ENCODE results near the gene ZC2HC1B.
"Not testable (repeated sequence)": the region's sequence is repeated elsewhere in the genome, so short reads cannot be mapped to it uniquely, and the experiment has no call there.

ZC2HC1B gene

GRCh38 chr6:143868808-143869207, 4.5 kb downstream of the ZC2HC1B start:
- not testable (repeated sequence) for H3K4me3 ChIP-seq (ENCODE audit: low read depth in 1 of 2, low read length in 2 of 2); H3K9ac ChIP-seq (ENCODE audit: low read length); H3K4me1 ChIP-seq (ENCODE audit: insufficient read depth, low read length); H3K9me3 ChIP-seq (ENCODE audit: low read length); H3K36me3 ChIP-seq (ENCODE audit: insufficient read depth, low read length); H3K27ac ChIP-seq (ENCODE audit: low read depth, low read length); H3K27me3 ChIP-seq (ENCODE audit: control insufficient read depth in 1 of 2, insufficient read depth in 2 of 2, low read length in 2 of 2)

GRCh38 chr6:143871202-143871730, 7.0 kb downstream of the ZC2HC1B start:
- not testable (repeated sequence) for H3K27ac ChIP-seq (ENCODE audit: low read depth, low read length); H3K4me1 ChIP-seq (ENCODE audit: insufficient read depth, low read length); H3K36me3 ChIP-seq (ENCODE audit: insufficient read depth, low read length); H3K4me3 ChIP-seq (ENCODE audit: low read depth in 1 of 2, low read length in 2 of 2); H3K9me3 ChIP-seq (ENCODE audit: low read length); H3K9ac ChIP-seq (ENCODE audit: low read length); H3K27me3 ChIP-seq (ENCODE audit: control insufficient read depth in 1 of 2, insufficient read depth in 2 of 2, low read length in 2 of 2)

GRCh38 chr6:143872201-143872600, 7.9 kb downstream of the ZC2HC1B start:
- no peak overlapping the region for H3K9ac ChIP-seq (ENCODE audit: low read length)
- no peak overlapping the region for H3K27ac ChIP-seq (ENCODE audit: low read depth, low read length)
- no peak overlapping the region for H3K4me3 ChIP-seq (ENCODE audit: low read depth in 1 of 2, low read length in 2 of 2)
- H3K36me3 ChIP-seq (ENCODE audit: insufficient read depth, low read length), result no peaks in the 10 kb centered on the region
- H3K9me3 ChIP-seq (ENCODE audit: low read length), result no peaks in the 10 kb centered on the region
- H3K4me1 ChIP-seq (ENCODE audit: insufficient read depth, low read length), result no peaks in the 10 kb centered on the region
- H3K27me3 ChIP-seq (ENCODE audit: control insufficient read depth in 1 of 2, insufficient read depth in 2 of 2, low read length in 2 of 2), result no peaks in the 10 kb centered on the region

DNA sequence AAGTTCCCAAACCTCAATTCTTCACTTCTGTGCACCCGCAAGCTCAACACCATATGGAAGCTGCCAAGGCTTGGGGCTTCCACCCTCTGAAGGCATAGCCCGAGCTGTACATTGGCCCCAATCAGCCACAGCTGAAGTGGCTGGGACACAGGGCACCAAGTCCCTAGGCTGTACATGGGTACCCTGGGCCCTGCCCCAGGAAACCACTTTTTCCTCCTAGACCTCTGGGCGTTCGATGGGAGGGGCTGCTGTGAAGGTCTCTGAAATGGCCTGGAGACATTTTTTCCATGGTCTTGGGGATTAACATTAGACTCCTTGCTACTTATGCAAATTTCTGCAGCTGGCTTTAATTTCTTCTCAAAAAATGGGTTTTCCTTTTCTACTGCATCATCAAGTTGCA, 9.3 kb downstream of the ZC2HC1B start:
- not testable (repeated sequence) for H3K36me3 ChIP-seq (ENCODE audit: insufficient read depth, low read length)

DNA sequence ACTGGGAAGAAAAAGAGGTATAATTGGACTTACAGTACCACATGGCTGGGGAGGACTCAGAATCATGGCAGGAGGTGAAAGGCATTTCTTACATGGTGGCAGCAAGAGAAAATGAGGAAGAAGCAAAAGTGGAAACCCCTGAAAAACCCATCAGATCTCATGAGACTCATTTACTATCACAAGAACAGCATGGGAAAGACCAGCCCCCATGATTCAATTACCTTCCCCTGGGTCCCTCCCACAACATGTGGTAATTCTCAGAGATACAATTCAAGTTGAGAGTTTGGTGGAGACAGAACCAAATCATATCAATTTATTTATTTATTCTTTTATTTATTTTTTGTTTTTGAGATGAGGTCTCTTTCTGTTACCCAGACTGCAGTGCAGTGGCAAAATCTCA, 10.2 kb downstream of the ZC2HC1B start:
- not testable (repeated sequence) for H3K27ac ChIP-seq (ENCODE audit: low read depth, low read length); H3K4me3 ChIP-seq (ENCODE audit: low read depth in 1 of 2, low read length in 2 of 2); H3K36me3 ChIP-seq (ENCODE audit: insufficient read depth, low read length); H3K4me1 ChIP-seq (ENCODE audit: insufficient read depth, low read length); H3K9me3 ChIP-seq (ENCODE audit: low read length); H3K9ac ChIP-seq (ENCODE audit: low read length); H3K27me3 ChIP-seq (ENCODE audit: control insufficient read depth in 1 of 2, insufficient read depth in 2 of 2, low read length in 2 of 2)

More for the DNA sequence above, 9.3 kb downstream of the ZC2HC1B start:
- not testable (repeated sequence) for H3K27ac ChIP-seq (ENCODE audit: low read depth, low read length); H3K4me3 ChIP-seq (ENCODE audit: low read depth in 1 of 2, low read length in 2 of 2); H3K4me1 ChIP-seq (ENCODE audit: insufficient read depth, low read length); H3K9ac ChIP-seq (ENCODE audit: low read length); H3K9me3 ChIP-seq (ENCODE audit: low read length); H3K27me3 ChIP-seq (ENCODE audit: control insufficient read depth in 1 of 2, insufficient read depth in 2 of 2, low read length in 2 of 2)

DNA sequence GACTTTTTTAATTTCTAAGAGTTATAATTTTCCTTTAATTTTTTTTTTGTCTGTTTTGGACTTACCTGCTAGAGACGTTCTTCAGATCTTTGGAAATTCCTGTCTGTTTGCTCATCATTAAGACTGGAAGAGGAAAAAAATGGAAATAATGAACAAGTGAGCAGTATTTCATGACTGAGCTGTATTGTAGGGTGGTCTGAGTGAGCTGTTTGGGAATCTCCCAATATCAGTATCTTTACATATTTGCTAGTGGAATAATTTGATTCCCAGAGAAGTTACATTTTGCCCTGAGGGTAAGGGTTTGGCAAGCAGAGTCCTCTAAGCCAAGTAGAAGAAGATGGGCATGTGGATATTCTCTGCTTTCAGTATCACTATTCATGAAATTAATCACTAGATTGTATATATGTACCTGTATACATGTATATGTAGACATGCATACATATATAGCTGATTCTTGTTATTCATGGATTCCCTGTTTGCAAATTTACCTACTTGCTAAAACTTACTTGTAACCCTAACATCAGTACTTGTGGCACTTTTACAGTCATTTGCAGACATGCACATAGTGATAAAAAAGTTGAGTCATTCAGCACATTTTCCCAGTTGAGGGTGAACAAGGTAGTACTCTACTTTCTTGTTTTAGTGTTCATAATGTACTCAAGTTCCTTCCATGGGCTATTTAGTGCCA, 13.5 kb downstream of the ZC2HC1B start:
- Histone ChIP-seq H3K4me3 (ENCODE audit: low read depth in 1 of 2, low read length in 2 of 2) (no peak overlapping the region), H3K27ac (ENCODE audit: low read depth, low read length) (no peak overlapping the region), H3K27me3 (ENCODE audit: control insufficient read depth in 1 of 2, insufficient read depth in 2 of 2, low read length in 2 of 2) (no peaks in the 10 kb centered on the region), H3K9me3 (ENCODE audit: low read length) (no peaks in the 10 kb centered on the region), H3K36me3 (ENCODE audit: insufficient read depth, low read length) (no peaks in the 10 kb centered on the region), H3K9ac (ENCODE audit: low read length) (no peak overlapping the region), H3K4me1 (ENCODE audit: insufficient read depth, low read length) (no peaks in the 10 kb centered on the region)

GRCh38 chr6:143878272-143878760, 14.0 kb downstream of the ZC2HC1B start:
- Histone ChIP-seq H3K9ac (ENCODE audit: low read length) (no peak overlapping the region), H3K27me3 (ENCODE audit: control insufficient read depth in 1 of 2, insufficient read depth in 2 of 2, low read length in 2 of 2) (no peaks in the 10 kb centered on the region), H3K4me3 (ENCODE audit: low read depth in 1 of 2, low read length in 2 of 2) (no peak overlapping the region), H3K4me1 (ENCODE audit: insufficient read depth, low read length) (no peaks in the 10 kb centered on the region), H3K9me3 (ENCODE audit: low read length) (no peaks in the 10 kb centered on the region), H3K27ac (ENCODE audit: low read depth, low read length) (no peak overlapping the region), H3K36me3 (ENCODE audit: insufficient read depth, low read length) (no peaks in the 10 kb centered on the region)

GRCh38 chr6:143880412-143880811, 16.1 kb downstream of the ZC2HC1B start:
- Histone ChIP-seq H3K9me3 (ENCODE audit: low read length) (no peaks in the 10 kb centered on the region), H3K4me3 (ENCODE audit: low read depth in 1 of 2, low read length in 2 of 2) (no peak overlapping the region), H3K4me1 (ENCODE audit: insufficient read depth, low read length) (no peaks in the 10 kb centered on the region), H3K9ac (ENCODE audit: low read length) (no peak overlapping the region), H3K27ac (ENCODE audit: low read depth, low read length) (no peak overlapping the region), H3K36me3 (ENCODE audit: insufficient read depth, low read length) (no peaks in the 10 kb centered on the region), H3K27me3 (ENCODE audit: control insufficient read depth in 1 of 2, insufficient read depth in 2 of 2, low read length in 2 of 2) (no peaks in the 10 kb centered on the region)

GRCh38 chr6:143882401-143882930, 18.2 kb downstream of the ZC2HC1B start:
- no peaks in the 10 kb centered on the region for H3K9me3 ChIP-seq (ENCODE audit: low read length)
- no peaks in the 10 kb centered on the region for H3K4me1 ChIP-seq (ENCODE audit: insufficient read depth, low read length)
- no peak overlapping the region for H3K9ac ChIP-seq (ENCODE audit: low read length)
- no peaks in the 10 kb centered on the region for H3K27me3 ChIP-seq (ENCODE audit: control insufficient read depth in 1 of 2, insufficient read depth in 2 of 2, low read length in 2 of 2)
- H3K27ac ChIP-seq (ENCODE audit: low read depth, low read length), result no peak overlapping the region
- H3K4me3 ChIP-seq (ENCODE audit: low read depth in 1 of 2, low read length in 2 of 2), result no peak overlapping the region
- H3K36me3 ChIP-seq (ENCODE audit: insufficient read depth, low read length), result no peaks in the 10 kb centered on the region

- no peak overlapping the region for H3K27ac ChIP-seq (ENCODE audit: low read depth, low read length)
- no peak overlapping the region for H3K4me3 ChIP-seq (ENCODE audit: low read depth in 1 of 2, low read length in 2 of 2)
- H3K9me3 ChIP-seq (ENCODE audit: low read length), result no peaks in the 10 kb centered on the region
- H3K9ac ChIP-seq (ENCODE audit: low read length), result no peak overlapping the region
- H3K27me3 ChIP-seq (ENCODE audit: control insufficient read depth in 1 of 2, insufficient read depth in 2 of 2, low read length in 2 of 2), result no peaks in the 10 kb centered on the region
- H3K4me1 ChIP-seq (ENCODE audit: insufficient read depth, low read length), result no peaks in the 10 kb centered on the region
- no peaks in the 10 kb centered on the region for H3K36me3 ChIP-seq (ENCODE audit: insufficient read depth, low read length)
Measured at GRCh38 chr6:143884216-143884900, 20.1 kb downstream of the ZC2HC1B start.

DNA sequence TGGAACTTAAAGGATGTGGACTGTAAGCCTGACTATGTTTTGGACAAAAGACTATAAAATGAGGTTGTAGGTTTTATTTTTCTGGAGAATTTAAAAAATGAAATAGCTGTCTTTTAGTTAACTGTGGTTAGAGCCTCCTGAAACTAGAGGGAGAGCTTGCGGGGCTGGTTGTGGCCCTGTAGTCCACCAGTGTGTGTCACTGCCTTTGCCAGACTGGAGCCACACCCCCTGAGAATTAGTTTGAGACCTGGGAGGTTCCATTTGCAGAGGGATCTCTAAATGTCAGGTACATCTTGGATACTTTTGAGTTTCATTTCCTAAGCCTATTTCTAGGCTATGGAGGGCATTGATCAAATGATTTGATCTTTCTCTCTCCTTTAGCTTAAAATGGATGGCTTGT, 20.8 kb downstream of the ZC2HC1B start:
- H3K4me1 ChIP-seq (ENCODE audit: insufficient read depth, low read length), result no peaks in the 10 kb centered on the region
- no peaks in the 10 kb centered on the region for H3K9me3 ChIP-seq (ENCODE audit: low read length)
- H3K4me3 ChIP-seq (ENCODE audit: low read depth in 1 of 2, low read length in 2 of 2), result no peak overlapping the region
- H3K27me3 ChIP-seq (ENCODE audit: control insufficient read depth in 1 of 2, insufficient read depth in 2 of 2, low read length in 2 of 2), result no peaks in the 10 kb centered on the region
- no peak overlapping the region for H3K9ac ChIP-seq (ENCODE audit: low read length)
- no peaks in the 10 kb centered on the region for H3K36me3 ChIP-seq (ENCODE audit: insufficient read depth, low read length)
- H3K27ac ChIP-seq (ENCODE audit: low read depth, low read length), result no peak overlapping the region

All from muscle layer of colon (tissue), 2 donors.